Measurements from ENCODE around the gene PAGE1.

DNA sequence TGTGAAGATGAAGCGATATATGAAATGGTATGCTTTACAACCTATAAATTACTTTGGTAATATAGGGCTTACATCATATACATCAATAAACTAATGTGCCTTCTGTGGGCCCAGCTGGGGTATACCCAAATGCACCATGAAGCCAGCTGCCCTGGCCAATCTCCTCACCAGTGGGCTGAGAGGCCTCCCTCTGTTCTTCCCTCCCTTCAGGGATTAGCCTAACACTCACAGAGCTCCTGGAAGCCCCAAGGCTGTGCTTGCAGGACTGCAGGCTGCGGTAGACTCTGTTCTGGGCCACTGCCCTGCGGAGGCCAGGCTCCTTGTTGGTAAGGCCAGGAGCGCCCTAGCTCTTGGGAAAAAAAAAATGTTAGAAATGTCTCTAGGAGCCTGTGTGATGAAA is 33.9 kb downstream of the PAGE1 start:
- TF ChIP-seq SUZ12 (IDR thresholded peaks at IDR 0.05) (no peak), NFRKB (IDR thresholded peaks at IDR 0.05) (no peak), CTBP1 (IDR thresholded peaks at IDR 0.05; ENCODE audit: borderline replicate concordance) (no peak), BHLHE40 (IDR thresholded peaks at IDR 0.05; ENCODE audit: borderline replicate concordance) (no peak), SP1 (IDR thresholded peaks at IDR 0.05) (no peak), TARDBP (IDR thresholded peaks at IDR 0.05) (no peak), LEF1 (IDR thresholded peaks at IDR 0.05; ENCODE audit: borderline replicate concordance) (no peak), ZNF384 (IDR thresholded peaks at IDR 0.05) (no peak)
